PC-9 (cell line): ENCODE data around the gene NAB2. TPM values are rescaled to one million over a fixed set of nuclear protein-coding genes. Genes with fewer than 3 reads are reported as not detected.

Source experiments
- BruUV-seq: library from RNA; stranded (reverse); fragments of 400-500 nt; replicated peaks from 2 replicates; lab custom pipeline; 2021; lab: Mats Ljungman, UMichigan
- CTCF ChIA-PET: fragments of 300-600 bp; sonication (Branson Sonifier 250); formaldehyde crosslinking; loops from one replicate; lab custom pipeline; 2022; ENCODE audit warnings: antibody characterized with exemption; lab: Charles Lee
- POLR2A ChIA-PET: fragments of 300-600 bp; sonication (Branson Sonifier 250); formaldehyde crosslinking; loops from one replicate; lab custom pipeline; 2022; ENCODE audit warnings: antibody characterized with exemption; ENCODE audit not compliant: unreplicated experiment; lab: Charles Lee
- DNase-seq, 2 experiments: peaks; one replicate each; pipeline versions ENCODE4 v3.0.0 to v3.0.0-alpha.2; 2015 to 2022; ENCODE audit warnings: mixed read lengths in 1 of 2
- H2AFZ ChIP-seq: fragments of 200-600 bp; sonication (generic); 2 replicates; pipeline ENCODE4 v1.8.1; 2017; ENCODE audit warnings: antibody characterized with exemption
- H3F3A ChIP-seq: fragments of 200-600 bp; sonication (generic); 2 replicates; pipeline ENCODE4 v1.8.1; 2017; ENCODE audit warnings: antibody characterized with exemption, mild to moderate bottlenecking, low read depth; ENCODE audit not compliant: insufficient read depth
- H3K27ac ChIP-seq: fragments of 200-600 bp; sonication (generic); 2 replicates; pipeline ENCODE4 v1.6.1; 2016; ENCODE audit warnings: mixed run types
- H3K27me3 ChIP-seq: fragments of 200-600 bp; sonication (generic); 2 replicates; pipeline ENCODE4 v1.6.1; 2016; ENCODE audit warnings: low read depth, mixed run types; ENCODE audit not compliant: insufficient read depth
- H3K36me3 ChIP-seq: fragments of 200-600 bp; sonication (generic); 2 replicates; pipeline ENCODE4 v1.6.1; 2016; ENCODE audit warnings: low read depth, mixed run types
- H3K4me1 ChIP-seq: fragments of 200-600 bp; sonication (generic); replicated peaks from 2 replicates; pipeline ENCODE4 v1.6.1; 2016; ENCODE audit warnings: mixed run types; ENCODE audit not compliant: insufficient read depth
- H3K4me2 ChIP-seq: fragments of 200-600 bp; sonication (generic); 2 replicates; pipeline ENCODE4 v1.6.1; 2017; ENCODE audit warnings: mixed run types
- H3K4me3 ChIP-seq: fragments of 200-600 bp; sonication (generic); 2 replicates; pipeline ENCODE4 v1.6.1; 2016; ENCODE audit warnings: mixed run types
- H3K79me2 ChIP-seq: fragments of 200-600 bp; sonication (generic); 2 replicates; pipeline ENCODE4 v1.6.1; 2017; ENCODE audit warnings: low read depth, mixed run types
- H3K9me2 ChIP-seq: fragments of 200-600 bp; sonication (generic); 2 replicates; pipeline ENCODE4 v1.8.1; 2017; ENCODE audit warnings: mild to moderate bottlenecking; ENCODE audit not compliant: insufficient read depth
- H3K9me3 ChIP-seq: fragments of 200-600 bp; sonication (generic); 2 replicates; pipeline ENCODE4 v1.8.1; 2016; ENCODE audit warnings: low read depth; ENCODE audit not compliant: insufficient read depth
- H4K20me1 ChIP-seq: fragments of 200-600 bp; sonication (generic); 2 replicates; pipeline ENCODE4 v1.8.1; 2017; ENCODE audit not compliant: insufficient read depth
- CTCF ChIP-seq: fragments of 200-600 bp; sonication (generic); conservative IDR thresholded peaks from 2 replicates; pipeline ENCODE4 v1.6.1; 2017; ENCODE audit warnings: mixed run types, antibody characterized with exemption, mild to moderate bottlenecking, moderate library complexity
- EZH2 ChIP-seq: fragments of 200-600 bp; sonication (generic); IDR thresholded peaks from 2 replicates; pipeline ENCODE4 v1.8.0; 2017; ENCODE audit warnings: antibody characterized with exemption, low read depth
- intact Hi-C: fragments of 100-400 bp; cut with micrococcal nuclease; formaldehyde crosslinking; loops from one replicate; pipeline ENCODE4 v1.10.0; 2022; ENCODE audit not compliant: unreplicated experiment
- total RNA-seq: library from RNA; stranded (reverse); gene quantifications from 2 replicates; pipeline ENCODE4 v1.2.3, GENCODE V29; 2021

The NAB2 gene
- total RNA-seq, 1 experiment from 2014 or later = 13.8 TPM

- no TSS peak for BruUV-seq
- POLR2A ChIA-PET = no interaction called here
- no peak overlapping the region for H3K4me2 ChIP-seq
- DNase-seq = no peak
- H3F3A ChIP-seq = no peaks in the 10 kb centered on the region
- H3K27me3 ChIP-seq = peaks cover 60% of the 10 kb centered on the region; the same call in 1 of the 2 replicates
- H3K9me3 ChIP-seq = no peaks in the 10 kb centered on the region
- no peaks in the 10 kb centered on the region for H3K79me2 ChIP-seq
- no peaks in the 10 kb centered on the region for H4K20me1 ChIP-seq
- TF ChIP-seq CTCF (no peak), EZH2 (no peak)
- H3K36me3 ChIP-seq = no peaks in the 10 kb centered on the region
- no peaks in the 10 kb centered on the region for H3K9me2 ChIP-seq
- intact Hi-C loops = no loop called here
- H3K4me3 ChIP-seq = no peak overlapping the region
- CTCF ChIA-PET = no interaction called here
- no peak overlapping the region for H2AFZ ChIP-seq
- no peak overlapping the region for H3K27ac ChIP-seq
- no peaks in the 10 kb centered on the region for H3K4me1 ChIP-seq
These were observed 40.9 kb upstream of the NAB2 start for GRCh38 chr12:57047981-57048380.

- H3K27me3 ChIP-seq = peaks cover 54% of the 10 kb centered on the region; the same call in 1 of the 2 replicates
- no peak for TF ChIP-seq CTCF
- no peak for TF ChIP-seq EZH2
- no peak overlapping the region for H3K27ac ChIP-seq
- H3K4me1 ChIP-seq = no peaks in the 10 kb centered on the region
- H3K4me3 ChIP-seq = no peak overlapping the region
- ChIA-PET POLR2A (no interaction called here), CTCF (no interaction called here)
- no peaks in the 10 kb centered on the region for H3K9me3 ChIP-seq
- no peaks in the 10 kb centered on the region for H3F3A ChIP-seq
- no peaks in the 10 kb centered on the region for H3K36me3 ChIP-seq
- no peak overlapping the region for H2AFZ ChIP-seq
- no peaks in the 10 kb centered on the region for H3K9me2 ChIP-seq
- H3K4me2 ChIP-seq = no peak overlapping the region
- intact Hi-C loops = no loop called here
- BruUV-seq = no TSS peak
- H4K20me1 ChIP-seq = no peaks in the 10 kb centered on the region
- H3K79me2 ChIP-seq = no peaks in the 10 kb centered on the region
- no peak for DNase-seq
These were observed 40.3 kb upstream of the NAB2 start for GRCh38 chr12:57048423-57049118.

- ChIA-PET CTCF (no interaction called here), POLR2A (no interaction called here)
- no peak overlapping the region for H3K4me2 ChIP-seq
- no peak for TF ChIP-seq EZH2
- no peak for TF ChIP-seq CTCF
- no peaks in the 10 kb centered on the region for H3K9me3 ChIP-seq
- no peaks in the 10 kb centered on the region for H3F3A ChIP-seq
- DNase-seq = no peak
- intact Hi-C loops = no loop called here
- H3K27me3 ChIP-seq = peaks cover 49% of the 10 kb centered on the region; the same call in 1 of the 2 replicates
- no peaks in the 10 kb centered on the region for H3K79me2 ChIP-seq
- H3K36me3 ChIP-seq = no peaks in the 10 kb centered on the region
- no peak overlapping the region for H2AFZ ChIP-seq
- BruUV-seq = no TSS peak
- H4K20me1 ChIP-seq = no peaks in the 10 kb centered on the region
- H3K4me3 ChIP-seq = no peak overlapping the region
- no peaks in the 10 kb centered on the region for H3K4me1 ChIP-seq
- no peaks in the 10 kb centered on the region for H3K9me2 ChIP-seq
- H3K27ac ChIP-seq = no peak overlapping the region
These were observed 39.8 kb upstream of the NAB2 start for GRCh38 chr12:57049119-57049446.
